GM19463 (cell line): ENCODE results near the gene RCAN2.
"Not testable (repeated sequence)": the region's sequence is repeated elsewhere in the genome, so short reads cannot be mapped to it uniquely, and the experiment has no call there.

Source experiments
- ATAC-seq: cut with Tn5 transposase; IDR thresholded peaks from one replicate; pipeline ENCODE4 v1.9.1; 2021; ENCODE audit warnings: mild to moderate bottlenecking, moderate library complexity; ENCODE audit not compliant: unreplicated experiment

RCAN2 gene

GRCh38 chr6:46390153-46390876 lies 100.9 kb downstream of the RCAN2 start:
- ATAC-seq: no peak

- ATAC-seq: not testable (repeated sequence)
Observed at GRCh38 chr6:46387728-46388127, 103.5 kb downstream of the RCAN2 start.

- ATAC-seq: no peak
Observed at GRCh38 chr6:46381579-46381978, 109.7 kb downstream of the RCAN2 start.

- ATAC-seq: no peak
Observed at GRCh38 chr6:46381057-46381456, 110.2 kb downstream of the RCAN2 start.

- ATAC-seq: peak; percentile 20
Observed at GRCh38 chr6:46380152-46380807, 111.0 kb downstream of the RCAN2 start.

GRCh38 chr6:46378882-46379416 lies 112.3 kb downstream of the RCAN2 start:
- no peak for ATAC-seq

GRCh38 chr6:46378161-46378881 lies 112.9 kb downstream of the RCAN2 start:
- ATAC-seq: no peak

- ATAC-seq: no peak
Observed at GRCh38 chr6:46377209-46377608, 114.0 kb downstream of the RCAN2 start.

GRCh38 chr6:46376562-46377061 lies 114.6 kb downstream of the RCAN2 start:
- ATAC-seq: peak; percentile 76

- no peak for ATAC-seq
Observed at GRCh38 chr6:46370622-46371021, 120.6 kb downstream of the RCAN2 start.

- ATAC-seq: no peak
Observed at GRCh38 chr6:46368169-46368536, 123.1 kb downstream of the RCAN2 start.

GRCh38 chr6:46367354-46368168 lies 123.7 kb downstream of the RCAN2 start:
- no peak for ATAC-seq

- ATAC-seq: no peak
Observed at GRCh38 chr6:46366190-46366900, 124.9 kb downstream of the RCAN2 start.

- no peak for ATAC-seq
Observed at GRCh38 chr6:46357591-46357990, 133.7 kb downstream of the RCAN2 start.

- no peak for ATAC-seq
Observed at GRCh38 chr6:46356543-46356942, 134.7 kb downstream of the RCAN2 start.

- ATAC-seq: no peak
Observed at GRCh38 chr6:46353528-46353927, 137.7 kb downstream of the RCAN2 start.

- ATAC-seq: no peak
Observed at GRCh38 chr6:46352541-46353268, 138.5 kb downstream of the RCAN2 start.

- ATAC-seq: no peak
Observed at GRCh38 chr6:46350714-46351113, 140.5 kb downstream of the RCAN2 start.

- no peak for ATAC-seq
Observed at GRCh38 chr6:46347669-46348068, 143.6 kb downstream of the RCAN2 start.
